ENCODE data around the gene LIMK2.
"Not testable (repeated sequence)": the region's sequence is repeated elsewhere in the genome, so short reads cannot be mapped to it uniquely, and the experiment has no call there.

The LIMK2 gene

GRCh38 chr22:31244943-31245451 is 32.9 kb downstream of the LIMK2 start:
- DNase-seq: peak in 1 of 2 donors; percentile 11

GRCh38 chr22:31245998-31246397 is 33.9 kb downstream of the LIMK2 start:
- DNase-seq: not testable (repeated sequence)

GRCh38 chr22:31246687-31247086 is 34.6 kb downstream of the LIMK2 start:
- DNase-seq: no peak

GRCh38 chr22:31247726-31248125 is 35.6 kb downstream of the LIMK2 start:
- DNase-seq: no peak

GRCh38 chr22:31248138-31248745 is 36.1 kb downstream of the LIMK2 start:
- DNase-seq: peak; percentile 65 to 70

- DNase-seq: no peak
Observed at GRCh38 chr22:31248965-31249958, 37.2 kb downstream of the LIMK2 start.

- no peak for DNase-seq
Observed at GRCh38 chr22:31250740-31251600, 38.9 kb downstream of the LIMK2 start.

GRCh38 chr22:31253949-31254348 is 41.9 kb downstream of the LIMK2 start:
- no peak for DNase-seq

- DNase-seq: no peak
Observed at GRCh38 chr22:31259798-31260473, 47.8 kb downstream of the LIMK2 start.

- no peak for DNase-seq
Observed at GRCh38 chr22:31260474-31260856, 48.4 kb downstream of the LIMK2 start.

GRCh38 chr22:31262312-31263133 is 50.4 kb downstream of the LIMK2 start:
- DNase-seq: no peak

- no peak for DNase-seq
Observed at GRCh38 chr22:31263896-31264640, 52.0 kb downstream of the LIMK2 start.

GRCh38 chr22:31268281-31268680 is 56.2 kb downstream of the LIMK2 start:
- DNase-seq: no peak

- DNase-seq: no peak
Observed at GRCh38 chr22:31269892-31270579, 57.9 kb downstream of the LIMK2 start.

GRCh38 chr22:31271026-31271425 is 58.9 kb downstream of the LIMK2 start:
- no peak for DNase-seq

- DNase-seq: no peak
Observed at GRCh38 chr22:31271485-31271884, 59.4 kb downstream of the LIMK2 start.

- DNase-seq: peak; percentile 62 to 68
Observed at GRCh38 chr22:31272522-31273446, 60.7 kb downstream of the LIMK2 start.

GRCh38 chr22:31274017-31274416 is 61.9 kb downstream of the LIMK2 start:
- DNase-seq: no peak

GRCh38 chr22:31275018-31275417 is 62.9 kb downstream of the LIMK2 start:
- no peak for DNase-seq
